Esophagus mucosa (tissue), 1 donor: ENCODE data around the gene MLPH. TPM values are rescaled to one million over a fixed set of nuclear protein-coding genes. Genes with fewer than 3 reads are reported as not detected.
"Not testable (repeated sequence)": the region's sequence is repeated elsewhere in the genome, so short reads cannot be mapped to it uniquely, and the experiment has no call there.

Source experiments
- ATAC-seq: fragments of 200-7000 bp; cut with Tn5 transposase; one replicate; pipeline ENCODE4 v1.9.1; 2020
- total RNA-seq: library from RNA; stranded (reverse); gene quantifications from one replicate; pipeline ENCODE4 v1.2.4, GENCODE V29; 2023
- donor health status: DM: yes; HTN: yes; CAD: no.

Gene MLPH
- total RNA-seq, 1 donor from 2014 or later = 5.3 TPM

DNA sequence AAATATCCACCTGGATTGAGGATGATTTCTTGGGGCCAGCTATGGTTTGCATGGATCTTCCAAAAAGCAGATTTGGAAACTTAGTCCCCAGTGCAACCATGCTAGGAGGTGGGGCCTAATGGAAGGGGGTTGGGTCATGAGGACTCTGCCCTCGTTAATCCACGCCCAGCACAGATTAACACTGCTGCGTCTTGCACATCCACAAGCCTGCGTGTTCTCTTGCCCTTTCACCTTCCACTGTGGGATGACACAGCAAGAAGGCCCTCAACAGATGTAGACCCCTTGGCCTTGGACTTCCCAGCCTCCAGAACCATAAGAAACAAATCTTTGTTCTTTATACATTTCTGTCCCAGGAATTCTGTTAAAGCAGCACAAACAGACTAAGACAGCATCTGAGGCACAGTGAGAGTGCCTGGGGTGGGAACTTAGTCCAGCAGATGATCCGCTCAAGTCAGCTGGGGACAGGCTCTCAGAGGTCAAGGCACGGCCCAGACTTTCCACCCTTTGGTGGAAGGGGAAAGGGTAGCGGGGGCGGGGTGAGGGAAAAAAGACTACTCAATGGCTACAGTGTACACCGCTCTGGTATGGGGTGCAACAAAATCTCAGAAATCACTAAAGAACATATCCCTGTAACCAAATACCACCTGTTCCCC is 101.1 kb downstream of the MLPH start:
- no peak for ATAC-seq

DNA sequence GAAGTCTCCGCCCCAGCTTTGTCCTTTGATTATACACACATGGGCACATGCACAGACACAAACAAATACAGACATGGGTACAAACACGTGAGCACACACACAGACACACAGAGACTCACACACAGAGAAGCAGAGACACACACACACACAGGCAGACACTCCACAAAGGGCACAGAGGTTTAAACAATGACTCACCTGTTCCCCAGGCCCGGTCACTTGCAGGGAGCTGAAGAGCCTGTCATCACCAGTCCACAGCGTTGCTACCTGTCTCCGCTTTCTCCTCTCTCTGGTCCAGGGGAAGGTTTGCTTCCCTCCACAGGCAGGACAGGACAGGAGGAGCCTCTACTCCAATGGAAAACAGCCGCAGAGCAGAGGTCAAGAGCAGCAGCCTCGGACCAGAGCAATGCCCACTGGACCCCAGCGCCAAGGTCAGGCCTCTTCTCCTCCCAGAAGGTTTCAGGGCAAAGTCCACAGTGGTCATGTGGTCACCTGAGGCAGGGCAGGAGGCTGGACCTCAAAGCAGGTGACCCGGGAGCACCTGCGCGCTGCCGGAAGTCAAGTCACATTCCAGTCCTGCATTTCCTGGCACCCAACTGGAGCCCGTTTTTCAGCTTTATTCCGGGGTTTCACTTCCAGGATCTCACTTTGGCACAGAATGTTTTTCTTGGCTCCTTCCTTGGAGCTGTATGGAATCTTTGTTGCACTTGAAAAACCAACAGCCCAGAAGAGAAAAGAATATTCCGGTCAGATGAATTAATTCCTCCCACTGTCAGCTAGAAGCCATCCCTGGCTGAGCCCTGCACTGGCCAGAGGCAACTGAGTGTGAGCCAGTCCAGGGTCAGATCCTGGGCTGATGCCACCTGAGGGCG is 103.5 kb downstream of the MLPH start, which contains the start of gene RAB17:
TSS of gene RAB17 (minus strand) at position 463 of the 869 bp plus-strand sequence. CDS start 4,580 bp downstream, outside the sequence.
- peak; percentile 93 for ATAC-seq

DNA sequence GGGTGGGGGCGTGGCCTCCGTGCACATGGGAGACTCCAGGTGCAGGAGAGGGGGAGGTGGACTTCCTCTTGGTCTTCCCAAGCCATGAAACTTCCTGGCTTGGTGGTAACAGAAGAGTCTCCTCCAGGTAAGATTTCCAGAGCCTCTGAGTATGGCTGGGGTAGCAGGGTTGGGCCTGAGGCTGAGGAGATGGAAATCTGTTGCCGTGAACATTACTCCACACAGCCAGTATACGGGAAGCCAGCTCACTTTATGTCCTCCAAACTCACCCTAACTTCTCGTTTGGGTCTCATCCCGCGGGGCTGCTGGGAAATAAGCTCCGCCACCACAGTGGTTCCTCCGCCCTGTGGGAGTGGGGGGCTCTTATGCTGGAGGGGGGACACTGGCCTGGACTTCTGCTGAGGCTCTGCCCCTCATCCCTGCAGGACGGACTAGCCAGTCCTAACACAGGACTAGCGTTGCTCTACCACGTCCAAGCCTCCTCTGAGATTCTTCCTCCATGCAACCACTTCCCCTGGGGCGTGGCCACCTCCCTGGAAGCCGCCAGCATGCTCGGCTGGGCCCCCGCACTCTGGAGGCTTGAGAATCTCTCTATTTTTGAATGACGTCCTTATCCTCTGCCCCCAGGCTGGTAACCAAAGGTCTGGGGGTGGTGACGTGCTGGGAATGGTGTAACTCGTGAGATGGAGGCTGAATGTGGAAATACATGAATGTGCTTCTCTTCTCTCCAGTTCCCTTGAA is 104.3 kb downstream of the MLPH start:
- peak; percentile 9 for ATAC-seq

DNA sequence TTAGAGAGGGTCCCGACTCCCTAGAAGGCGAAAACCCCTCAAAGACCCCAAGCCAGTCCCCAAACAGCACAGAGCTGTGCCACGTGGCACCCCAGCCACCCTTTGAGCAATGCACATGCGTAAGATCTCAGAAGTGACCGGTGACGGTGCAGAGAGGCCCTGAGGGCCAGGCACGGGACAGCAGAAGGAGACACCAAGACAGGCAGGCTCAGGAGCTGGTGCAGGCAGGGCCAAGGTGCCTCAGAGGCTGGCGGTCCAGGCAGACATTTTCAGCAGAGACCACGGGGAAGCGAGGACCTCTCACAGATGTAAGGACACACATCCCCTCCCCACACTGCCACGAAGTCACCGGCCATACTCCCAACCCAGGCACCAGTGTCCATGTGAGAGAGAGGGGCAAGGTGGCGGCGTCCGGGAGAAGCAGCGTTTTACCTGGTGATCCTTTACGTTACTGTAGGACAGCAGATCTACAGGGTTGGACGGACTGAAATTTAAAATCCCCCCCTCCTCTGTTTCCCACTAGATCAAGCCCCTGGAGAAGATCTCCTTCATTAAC is 105.5 kb downstream of the MLPH start:
- no peak for ATAC-seq

DNA sequence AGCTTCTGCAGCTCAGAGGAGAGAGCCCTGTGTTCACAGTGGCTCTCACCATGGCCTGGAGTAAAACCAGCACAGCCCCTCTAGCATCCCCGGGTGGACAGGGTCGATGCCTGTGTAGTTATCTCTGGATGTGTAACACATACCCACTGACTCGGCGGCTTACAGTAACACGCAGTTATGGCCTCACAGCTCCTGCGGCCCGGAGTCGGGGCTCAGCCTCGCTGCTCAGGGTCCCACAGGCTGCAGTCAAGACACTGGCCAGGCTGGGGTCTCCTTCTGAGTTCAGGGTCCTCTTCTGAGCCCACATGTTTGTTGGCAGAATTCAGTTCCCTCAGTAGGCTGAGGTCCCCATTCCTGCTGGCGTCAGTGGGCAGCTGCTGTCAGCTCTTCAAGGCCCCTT is 106.0 kb downstream of the MLPH start:
- no peak for ATAC-seq

DNA sequence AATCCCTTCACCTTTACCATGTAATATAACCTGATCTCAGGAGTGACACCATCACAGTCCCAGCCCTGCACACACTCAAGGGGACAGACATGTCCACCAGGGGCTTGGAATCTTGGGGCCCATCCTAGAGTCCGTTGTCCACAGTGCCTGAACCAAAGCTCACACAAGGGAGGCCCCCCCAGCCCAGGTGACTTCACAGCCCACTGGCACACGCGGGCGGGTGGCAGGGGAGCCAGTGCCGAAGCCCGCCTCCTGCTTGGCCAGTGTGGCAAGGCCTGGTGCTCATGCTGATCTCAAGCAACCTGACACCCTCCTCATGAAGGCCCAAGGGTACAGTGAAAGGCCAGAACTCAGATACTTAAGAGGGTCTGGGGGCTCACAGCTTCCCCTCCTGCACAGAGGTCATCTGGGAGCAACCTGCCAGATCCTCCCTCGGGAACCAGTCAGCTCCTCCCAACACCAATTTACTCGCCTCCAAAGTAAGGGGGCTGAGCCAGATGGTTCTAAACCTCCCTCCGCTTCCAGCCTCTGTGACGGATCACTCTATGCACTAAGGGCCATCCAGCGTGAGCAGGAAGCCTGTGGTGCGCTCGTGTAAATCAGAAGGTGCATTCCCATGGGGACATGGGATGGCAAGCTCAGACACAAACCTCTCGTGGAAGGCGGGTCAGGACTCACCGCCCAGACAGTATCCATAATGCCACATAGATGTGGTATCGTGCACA is 106.7 kb downstream of the MLPH start:
- ATAC-seq = no peak

DNA sequence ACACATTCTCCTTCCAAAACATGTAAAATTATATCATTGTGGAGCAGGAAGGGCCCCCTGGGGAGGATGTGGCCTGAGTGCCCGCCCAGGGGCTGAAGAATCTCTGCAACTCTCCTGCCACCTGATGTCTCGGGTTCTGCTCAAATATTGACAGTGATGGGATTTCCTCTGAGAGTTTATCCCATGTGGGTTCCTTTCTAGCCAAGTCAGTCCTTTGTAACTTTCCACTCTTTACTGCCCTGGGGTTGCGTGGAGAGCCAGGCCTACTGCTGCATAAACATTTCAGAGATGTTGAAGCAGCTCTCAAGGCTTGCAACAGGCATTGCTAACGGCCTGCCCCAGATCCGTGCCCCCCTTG is 107.4 kb downstream of the MLPH start:
- no peak for ATAC-seq

DNA sequence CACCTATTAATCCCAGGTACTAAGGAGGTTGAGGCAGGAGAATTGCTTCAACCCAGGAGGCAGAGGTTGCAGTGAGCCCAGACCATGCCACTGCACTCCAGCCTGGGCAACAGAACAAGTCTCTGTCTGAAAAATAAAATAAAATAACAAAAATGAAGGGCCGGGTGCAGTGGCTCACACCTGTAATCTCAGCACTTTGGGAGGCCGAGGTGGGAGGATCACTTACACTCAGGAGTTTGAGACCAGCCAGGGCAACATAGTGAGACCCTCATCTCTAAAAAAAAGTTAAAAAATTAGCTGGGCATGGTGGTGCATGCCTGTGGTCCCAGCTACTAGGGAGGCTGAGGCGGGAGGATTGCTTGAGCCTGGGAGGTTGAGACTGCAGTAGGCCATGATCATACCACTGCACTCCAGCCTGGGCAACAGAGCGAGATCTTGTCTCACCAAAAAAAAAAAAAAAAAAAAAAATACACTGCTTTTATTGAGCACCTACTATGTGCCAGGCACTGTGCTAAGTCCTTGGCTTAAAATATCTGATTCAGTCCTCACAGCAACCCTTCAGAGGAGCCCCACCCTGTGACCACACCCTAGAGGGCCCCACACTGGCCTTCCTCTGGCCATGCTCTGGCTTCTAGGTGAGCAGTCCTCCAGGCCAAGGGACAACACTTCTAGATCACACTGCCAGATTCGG is 108.9 kb downstream of the MLPH start:
- not testable (repeated sequence) for ATAC-seq

DNA sequence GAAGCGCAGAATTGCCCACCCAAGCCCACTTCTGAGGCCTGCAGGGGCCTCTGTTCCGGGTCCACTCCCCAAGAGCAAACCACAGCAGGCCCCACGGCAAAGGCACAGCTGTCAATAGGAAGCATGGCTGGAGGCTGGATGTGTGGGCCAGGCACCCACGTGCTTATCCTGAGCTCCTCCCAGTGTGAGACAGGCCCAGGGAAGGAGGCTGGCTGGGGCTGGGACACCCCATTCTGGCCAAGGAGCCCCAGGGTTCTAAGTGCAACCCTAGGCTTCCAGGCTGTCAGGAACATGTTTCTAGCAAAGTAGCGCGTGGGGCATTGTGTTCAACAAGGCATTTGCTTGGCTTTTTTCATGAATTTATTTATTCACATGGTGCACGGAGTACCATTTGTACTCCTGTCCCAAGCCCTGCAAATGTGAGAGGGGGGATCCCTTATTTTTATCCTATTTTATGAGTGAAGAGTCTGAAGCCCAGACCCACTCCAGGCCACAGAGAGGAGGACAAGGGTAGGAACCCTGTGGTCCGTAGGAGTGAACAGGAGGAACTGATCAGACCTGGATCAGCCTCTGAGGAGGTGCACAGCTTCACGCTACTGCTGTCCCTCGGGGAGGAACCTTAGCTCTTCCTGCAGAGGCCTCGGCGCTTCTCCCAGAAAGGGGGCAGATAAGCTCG is 109.6 kb downstream of the MLPH start:
- ATAC-seq = no peak

DNA sequence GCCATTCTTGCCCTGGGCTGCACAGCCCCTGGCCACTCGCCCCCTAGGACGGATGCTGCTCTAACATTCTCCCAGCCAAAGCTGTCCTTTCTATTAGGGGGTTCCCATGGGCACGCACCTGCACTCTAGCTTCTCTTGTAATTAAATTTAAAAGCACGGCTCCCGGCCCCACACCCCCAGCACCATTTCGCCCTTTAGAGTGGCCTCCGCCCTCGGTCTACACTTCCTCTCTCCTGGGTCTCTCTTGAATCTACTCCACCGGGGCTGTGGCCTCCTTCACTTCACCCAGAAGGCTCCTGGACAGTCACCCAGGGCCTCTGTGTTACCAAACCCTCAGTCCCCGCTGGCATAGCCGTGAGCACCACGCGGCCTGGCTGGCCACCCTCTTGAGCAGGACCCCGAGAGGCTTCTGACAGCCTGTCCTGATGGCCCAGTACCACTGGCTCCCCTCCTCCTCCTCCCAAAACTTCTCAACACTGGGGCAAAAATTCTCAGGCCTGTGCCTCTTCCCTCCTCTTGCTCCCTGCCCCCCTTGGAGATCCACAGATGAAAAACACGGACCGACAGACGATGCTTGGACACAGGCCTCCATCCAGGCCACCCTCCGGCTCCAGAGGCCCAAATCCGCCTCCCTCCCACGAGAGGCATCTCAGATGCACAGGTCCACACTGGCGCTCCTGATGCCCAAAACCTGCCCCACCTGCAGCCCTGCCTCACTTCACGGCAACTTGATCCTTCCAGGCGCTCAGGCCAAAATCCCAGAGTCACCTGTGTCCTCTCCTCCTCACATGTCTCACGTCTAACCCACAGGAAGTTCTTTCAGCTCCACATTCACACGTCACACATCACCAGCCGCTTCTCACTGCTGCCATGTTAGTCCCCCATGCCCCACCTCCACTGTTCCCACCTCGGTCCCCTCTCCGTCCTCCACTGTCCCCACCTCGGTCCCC is 110.4 kb downstream of the MLPH start:
- no peak for ATAC-seq

DNA sequence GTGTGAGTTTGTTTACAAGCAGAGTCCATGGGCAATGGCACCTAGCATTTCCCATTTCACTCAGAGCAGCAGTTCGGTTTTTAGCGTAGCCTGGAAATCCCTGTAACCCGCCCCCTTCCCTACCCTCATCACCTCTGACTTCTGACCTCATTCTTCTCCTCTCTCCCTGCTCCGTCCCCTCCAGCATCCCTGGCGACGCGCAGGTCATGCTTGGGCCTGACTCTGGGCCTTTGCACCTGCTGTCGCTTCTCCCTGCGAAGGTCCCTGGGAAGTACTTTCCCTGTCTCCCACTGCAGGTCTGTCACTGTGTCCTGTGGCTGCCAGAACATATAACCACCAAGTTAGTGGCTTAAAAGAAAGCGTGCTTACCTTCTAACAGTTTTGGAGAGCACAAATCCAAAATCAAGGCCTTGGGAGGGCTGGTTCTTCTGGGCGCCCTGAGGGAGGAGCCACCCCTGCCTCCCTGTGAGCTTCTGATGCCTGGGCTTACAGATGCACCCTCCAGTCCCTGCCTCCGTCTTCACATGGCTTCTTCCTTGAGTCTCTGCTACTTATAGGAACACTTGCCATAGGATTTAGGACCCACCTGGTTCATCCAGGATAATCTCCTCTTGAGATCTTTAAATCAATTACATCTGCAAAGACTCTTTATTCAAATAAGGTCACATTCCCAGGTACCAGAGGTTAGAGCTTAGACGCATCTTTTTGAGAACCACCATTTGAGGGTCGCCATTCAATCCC is 111.6 kb downstream of the MLPH start:
- ATAC-seq = no peak

DNA sequence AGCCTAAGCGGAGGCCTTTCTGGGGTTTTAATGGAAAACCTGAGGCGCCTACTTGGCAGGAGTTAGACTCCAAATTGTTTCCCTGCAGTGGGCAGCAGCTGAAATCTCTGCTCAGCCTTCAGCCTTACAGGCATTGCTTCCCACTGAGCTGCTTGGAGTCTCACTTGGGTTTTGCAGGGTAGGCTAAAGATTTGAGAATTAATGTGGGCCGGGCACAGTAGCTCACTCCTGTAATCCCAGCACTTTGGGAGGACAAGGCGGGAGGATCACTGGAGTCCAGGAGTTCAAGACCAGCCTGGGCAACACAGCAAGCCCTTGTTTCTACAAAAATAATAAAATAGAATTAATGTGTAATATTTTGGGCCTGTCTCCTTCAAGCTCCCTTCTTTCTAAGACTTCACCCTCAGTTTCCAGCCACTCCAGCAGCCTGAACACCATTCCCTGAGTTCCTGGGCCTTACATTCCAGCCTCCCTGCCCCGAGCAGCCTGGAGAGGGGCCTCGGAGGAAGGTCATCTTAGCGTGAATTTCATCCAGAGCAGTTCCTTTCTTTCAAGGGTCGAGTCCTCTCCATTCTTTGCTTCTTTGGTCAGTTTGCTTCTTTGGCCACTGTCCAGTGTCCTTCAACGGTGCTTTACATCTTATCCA is 112.5 kb downstream of the MLPH start:
- no peak for ATAC-seq

DNA sequence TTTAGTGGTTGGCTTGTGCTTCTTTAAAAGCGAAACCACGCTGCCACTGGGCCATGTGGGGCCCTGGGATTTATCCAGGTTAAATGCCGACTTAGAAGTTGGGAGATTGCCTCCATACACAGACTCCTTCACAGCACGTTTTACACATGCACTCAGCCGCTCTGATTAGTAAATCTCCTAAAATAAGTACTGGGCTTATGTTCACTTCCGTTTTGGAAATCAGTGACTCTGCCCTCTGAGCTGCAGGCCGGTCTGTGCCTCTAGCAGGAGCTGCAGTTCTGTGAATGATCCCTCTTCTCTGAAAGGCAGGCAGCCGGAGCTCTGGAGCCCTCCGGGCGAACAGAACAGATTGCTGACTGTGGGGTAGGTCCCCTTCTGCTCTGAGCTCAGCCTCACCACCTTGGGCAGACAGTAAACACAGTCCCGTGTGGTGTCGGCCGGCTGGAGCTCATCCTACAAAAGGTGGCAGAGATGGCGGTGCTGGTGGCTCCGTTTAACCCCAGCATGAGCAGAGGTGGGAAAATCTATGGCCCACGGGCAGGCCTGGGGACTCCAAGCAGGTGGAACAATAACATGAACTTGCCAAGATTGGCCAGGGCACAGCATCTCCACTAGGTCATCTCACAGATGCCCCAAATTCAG is 113.3 kb downstream of the MLPH start:
- ATAC-seq = peak; percentile 40

DNA sequence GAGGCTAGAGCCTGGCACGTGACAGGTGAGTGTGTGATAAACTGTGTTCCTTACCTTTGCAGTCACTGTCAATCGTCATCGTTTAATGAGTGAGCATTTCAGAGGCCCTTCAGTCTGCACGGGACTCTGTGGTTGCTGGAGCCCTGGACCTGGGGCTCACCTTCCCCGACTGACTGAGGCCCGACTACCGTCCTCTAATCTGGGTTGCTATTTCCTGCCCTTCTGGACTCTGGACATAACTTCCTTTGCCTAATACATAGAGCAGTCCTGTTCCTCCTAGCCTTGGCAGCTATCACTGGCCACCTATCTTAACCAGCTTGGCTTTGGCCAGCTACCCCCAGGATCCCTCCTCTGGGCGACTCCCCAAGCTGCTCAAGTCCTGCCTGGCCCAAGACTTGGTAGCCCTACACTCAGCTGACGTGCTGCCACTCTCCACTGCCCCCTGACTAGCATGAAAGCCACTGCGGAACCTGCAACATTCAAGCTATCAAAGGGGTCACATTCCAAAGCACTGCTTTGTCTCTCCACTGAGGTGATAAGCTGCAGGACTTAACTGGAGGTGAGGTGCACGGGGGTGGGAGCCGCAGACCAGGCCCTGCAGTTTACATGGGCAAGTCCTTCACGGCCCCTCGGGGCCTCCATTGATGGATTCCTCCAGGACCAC is 114.5 kb downstream of the MLPH start:
- no peak for ATAC-seq

DNA sequence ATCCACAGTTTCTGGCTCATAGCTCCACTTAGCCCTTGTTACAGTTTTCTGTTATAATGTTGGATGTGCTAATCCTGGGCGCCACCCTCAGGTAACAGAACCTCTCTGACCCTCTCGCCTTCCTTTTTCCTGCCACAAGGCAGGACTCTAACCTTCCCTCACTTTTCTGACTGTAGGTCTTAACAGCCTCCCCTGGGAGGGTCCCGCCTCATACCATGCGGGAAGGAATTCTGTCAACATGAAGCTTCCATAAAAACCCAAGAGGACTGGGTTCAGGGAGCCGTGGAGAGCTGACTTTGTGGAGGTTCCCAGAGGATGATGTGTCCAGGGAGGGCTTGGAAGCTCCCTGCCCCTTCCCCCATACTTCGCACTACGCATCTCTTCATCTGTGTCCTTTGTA is 115.4 kb downstream of the MLPH start:
- ATAC-seq = no peak

DNA sequence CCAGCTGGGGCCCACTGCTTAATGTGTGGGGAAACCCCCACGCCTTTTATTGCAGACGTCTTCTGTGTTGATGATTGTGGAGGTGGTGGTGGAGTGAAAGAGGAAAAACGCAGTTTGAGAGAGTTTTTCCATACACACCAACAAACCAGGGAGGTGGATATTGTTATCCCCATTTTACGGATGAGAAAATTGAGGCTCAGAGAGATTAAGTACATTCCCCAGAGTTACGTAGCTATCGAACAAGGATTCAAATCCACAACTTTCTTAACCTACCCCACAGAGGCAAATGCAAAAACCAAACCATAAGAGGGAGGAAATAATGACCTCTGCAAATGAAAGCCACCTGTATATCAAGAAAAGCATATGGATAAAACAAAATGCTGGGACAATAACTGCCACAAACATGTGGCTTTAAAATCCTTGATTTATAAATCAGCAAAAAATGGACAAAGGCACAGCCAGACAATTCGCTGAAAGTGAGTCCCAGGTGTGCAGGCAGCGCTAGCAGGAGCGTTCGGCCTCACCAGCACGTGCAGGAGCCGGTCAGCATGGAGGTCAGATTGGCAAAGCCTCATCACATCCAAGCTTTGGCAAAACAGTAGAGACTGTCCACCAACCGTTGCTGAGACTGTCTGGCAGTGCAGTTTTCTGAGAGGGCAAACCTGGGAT is 116.1 kb downstream of the MLPH start:
- no peak for ATAC-seq
